ENCODE measurements around the gene TEDDM1.

TEDDM1 gene

GRCh38 chr1:182406012-182406411, 5.5 kb upstream of the TEDDM1 start:
- no peak for DNase-seq (ENCODE audit: low spot score)

- DNase-seq (ENCODE audit: low spot score) = no peak
Measured at GRCh38 chr1:182405578-182405977, 5.1 kb upstream of the TEDDM1 start.

GRCh38 chr1:182404781-182405180, 4.3 kb upstream of the TEDDM1 start:
- no peak for DNase-seq (ENCODE audit: low spot score)

- DNase-seq (ENCODE audit: low spot score) = no peak
Measured at GRCh38 chr1:182397653-182398393, 2.6 kb downstream of the TEDDM1 start.

GRCh38 chr1:182395906-182396305, 4.6 kb downstream of the TEDDM1 start:
- DNase-seq (ENCODE audit: low spot score) = no peak

- no peak for DNase-seq (ENCODE audit: low spot score)
Measured at GRCh38 chr1:182394055-182394775, 6.3 kb downstream of the TEDDM1 start.

- peak; percentile 7 for DNase-seq (ENCODE audit: low spot score)
Measured at GRCh38 chr1:182392050-182393028, 8.1 kb downstream of the TEDDM1 start.

- DNase-seq (ENCODE audit: low spot score) = peak; percentile 72
Measured at GRCh38 chr1:182391362-182392049, 9.0 kb downstream of the TEDDM1 start, which contains the start of gene GLUL. TSS of gene GLUL (minus strand) at chr1:182391790. CDS start at chr1:182388737, 3,053 bp downstream.

- no peak for DNase-seq (ENCODE audit: low spot score)
Measured at GRCh38 chr1:182391028-182391361, 9.5 kb downstream of the TEDDM1 start.

- DNase-seq (ENCODE audit: low spot score) = no peak
Measured at GRCh38 chr1:182389619-182390047, 10.8 kb downstream of the TEDDM1 start.

GRCh38 chr1:182388392-182389134, 11.9 kb downstream of the TEDDM1 start:
- no peak for DNase-seq (ENCODE audit: low spot score)

- no peak for DNase-seq (ENCODE audit: low spot score)
Measured at GRCh38 chr1:182387566-182387965, 12.9 kb downstream of the TEDDM1 start.

- DNase-seq (ENCODE audit: low spot score) = no peak
Measured at GRCh38 chr1:182386980-182387379, 13.5 kb downstream of the TEDDM1 start.

- DNase-seq (ENCODE audit: low spot score) = no peak
Measured at GRCh38 chr1:182385885-182386853, 14.3 kb downstream of the TEDDM1 start.

- no peak for DNase-seq (ENCODE audit: low spot score)
Measured at GRCh38 chr1:182384387-182384960, 16.0 kb downstream of the TEDDM1 start.

- no peak for DNase-seq (ENCODE audit: low spot score)
Measured at GRCh38 chr1:182383934-182384333, 16.5 kb downstream of the TEDDM1 start.

GRCh38 chr1:182383037-182383661, 17.3 kb downstream of the TEDDM1 start:
- no peak for DNase-seq (ENCODE audit: low spot score)

GRCh38 chr1:182381962-182382819, 18.3 kb downstream of the TEDDM1 start:
- no peak for DNase-seq (ENCODE audit: low spot score)
